Measurements from ENCODE around the gene MTCL3.

DNA sequence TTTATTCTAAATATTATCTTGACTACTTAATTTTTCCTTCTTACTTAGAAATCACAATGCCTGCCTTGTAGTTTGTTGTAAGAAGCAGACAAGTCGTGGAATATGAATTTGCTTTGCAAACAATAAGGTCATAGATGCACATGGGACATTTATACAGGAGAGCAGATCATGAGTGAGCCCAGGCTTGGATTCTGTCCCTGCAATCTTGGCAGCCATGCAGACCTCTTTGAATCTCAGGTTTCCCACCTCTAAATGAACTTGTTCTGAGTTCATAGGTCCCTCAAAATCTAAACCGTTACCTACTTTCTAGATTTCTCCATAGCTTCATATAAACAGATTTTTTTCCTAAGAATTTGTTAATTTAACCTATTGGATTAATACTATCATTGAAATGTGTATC is 79.4 kb downstream of the MTCL3 start:
- TF ChIP-seq EP300 (conservative IDR thresholded peaks at IDR 0.05; ENCODE audit: poor library complexity, severe bottlenecking) (no peak), POLR2AphosphoS5 (IDR thresholded peaks at IDR 0.05) (no peak), TAF1 (IDR thresholded peaks at IDR 0.05; ENCODE audit: low read depth) (no peak)
- TF ChIP-seq, protein P1, sequence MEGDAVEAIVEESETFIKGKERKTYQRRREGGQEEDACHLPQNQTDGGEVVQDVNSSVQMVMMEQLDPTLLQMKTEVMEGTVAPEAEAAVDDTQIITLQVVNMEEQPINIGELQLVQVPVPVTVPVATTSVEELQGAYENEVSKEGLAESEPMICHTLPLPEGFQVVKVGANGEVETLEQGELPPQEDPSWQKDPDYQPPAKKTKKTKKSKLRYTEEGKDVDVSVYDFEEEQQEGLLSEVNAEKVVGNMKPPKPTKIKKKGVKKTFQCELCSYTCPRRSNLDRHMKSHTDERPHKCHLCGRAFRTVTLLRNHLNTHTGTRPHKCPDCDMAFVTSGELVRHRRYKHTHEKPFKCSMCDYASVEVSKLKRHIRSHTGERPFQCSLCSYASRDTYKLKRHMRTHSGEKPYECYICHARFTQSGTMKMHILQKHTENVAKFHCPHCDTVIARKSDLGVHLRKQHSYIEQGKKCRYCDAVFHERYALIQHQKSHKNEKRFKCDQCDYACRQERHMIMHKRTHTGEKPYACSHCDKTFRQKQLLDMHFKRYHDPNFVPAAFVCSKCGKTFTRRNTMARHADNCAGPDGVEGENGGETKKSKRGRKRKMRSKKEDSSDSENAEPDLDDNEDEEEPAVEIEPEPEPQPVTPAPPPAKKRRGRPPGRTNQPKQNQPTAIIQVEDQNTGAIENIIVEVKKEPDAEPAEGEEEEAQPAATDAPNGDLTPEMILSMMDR (IDR thresholded peaks at IDR 0.05; ENCODE audit: poor library complexity, severe bottlenecking) = no peak
- TF ChIP-seq, protein P2, sequence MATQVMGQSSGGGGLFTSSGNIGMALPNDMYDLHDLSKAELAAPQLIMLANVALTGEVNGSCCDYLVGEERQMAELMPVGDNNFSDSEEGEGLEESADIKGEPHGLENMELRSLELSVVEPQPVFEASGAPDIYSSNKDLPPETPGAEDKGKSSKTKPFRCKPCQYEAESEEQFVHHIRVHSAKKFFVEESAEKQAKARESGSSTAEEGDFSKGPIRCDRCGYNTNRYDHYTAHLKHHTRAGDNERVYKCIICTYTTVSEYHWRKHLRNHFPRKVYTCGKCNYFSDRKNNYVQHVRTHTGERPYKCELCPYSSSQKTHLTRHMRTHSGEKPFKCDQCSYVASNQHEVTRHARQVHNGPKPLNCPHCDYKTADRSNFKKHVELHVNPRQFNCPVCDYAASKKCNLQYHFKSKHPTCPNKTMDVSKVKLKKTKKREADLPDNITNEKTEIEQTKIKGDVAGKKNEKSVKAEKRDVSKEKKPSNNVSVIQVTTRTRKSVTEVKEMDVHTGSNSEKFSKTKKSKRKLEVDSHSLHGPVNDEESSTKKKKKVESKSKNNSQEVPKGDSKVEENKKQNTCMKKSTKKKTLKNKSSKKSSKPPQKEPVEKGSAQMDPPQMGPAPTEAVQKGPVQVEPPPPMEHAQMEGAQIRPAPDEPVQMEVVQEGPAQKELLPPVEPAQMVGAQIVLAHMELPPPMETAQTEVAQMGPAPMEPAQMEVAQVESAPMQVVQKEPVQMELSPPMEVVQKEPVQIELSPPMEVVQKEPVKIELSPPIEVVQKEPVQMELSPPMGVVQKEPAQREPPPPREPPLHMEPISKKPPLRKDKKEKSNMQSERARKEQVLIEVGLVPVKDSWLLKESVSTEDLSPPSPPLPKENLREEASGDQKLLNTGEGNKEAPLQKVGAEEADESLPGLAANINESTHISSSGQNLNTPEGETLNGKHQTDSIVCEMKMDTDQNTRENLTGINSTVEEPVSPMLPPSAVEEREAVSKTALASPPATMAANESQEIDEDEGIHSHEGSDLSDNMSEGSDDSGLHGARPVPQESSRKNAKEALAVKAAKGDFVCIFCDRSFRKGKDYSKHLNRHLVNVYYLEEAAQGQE (IDR thresholded peaks at IDR 0.05; ENCODE audit: borderline replicate concordance) = no peak
